Measurements from ENCODE around the gene MYO18B.

DNA sequence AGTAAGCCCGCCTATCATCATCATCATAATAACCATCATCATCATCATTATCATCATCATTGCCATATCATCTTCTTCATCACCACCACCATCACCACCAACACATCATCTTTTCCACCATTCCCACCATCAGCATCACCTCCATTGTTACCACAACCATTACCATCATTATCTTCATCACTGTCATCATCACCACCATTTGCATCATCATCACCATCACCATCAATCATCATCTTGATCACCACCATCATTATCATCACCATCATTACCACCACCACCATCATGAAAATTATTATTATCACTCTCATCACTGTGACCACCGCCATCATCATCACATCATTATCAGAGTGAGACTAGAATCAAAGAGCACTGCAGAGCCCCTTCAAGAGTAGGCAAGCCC lies 227.9 kb downstream of the MYO18B start:
- TF ChIP-seq, protein P1, sequence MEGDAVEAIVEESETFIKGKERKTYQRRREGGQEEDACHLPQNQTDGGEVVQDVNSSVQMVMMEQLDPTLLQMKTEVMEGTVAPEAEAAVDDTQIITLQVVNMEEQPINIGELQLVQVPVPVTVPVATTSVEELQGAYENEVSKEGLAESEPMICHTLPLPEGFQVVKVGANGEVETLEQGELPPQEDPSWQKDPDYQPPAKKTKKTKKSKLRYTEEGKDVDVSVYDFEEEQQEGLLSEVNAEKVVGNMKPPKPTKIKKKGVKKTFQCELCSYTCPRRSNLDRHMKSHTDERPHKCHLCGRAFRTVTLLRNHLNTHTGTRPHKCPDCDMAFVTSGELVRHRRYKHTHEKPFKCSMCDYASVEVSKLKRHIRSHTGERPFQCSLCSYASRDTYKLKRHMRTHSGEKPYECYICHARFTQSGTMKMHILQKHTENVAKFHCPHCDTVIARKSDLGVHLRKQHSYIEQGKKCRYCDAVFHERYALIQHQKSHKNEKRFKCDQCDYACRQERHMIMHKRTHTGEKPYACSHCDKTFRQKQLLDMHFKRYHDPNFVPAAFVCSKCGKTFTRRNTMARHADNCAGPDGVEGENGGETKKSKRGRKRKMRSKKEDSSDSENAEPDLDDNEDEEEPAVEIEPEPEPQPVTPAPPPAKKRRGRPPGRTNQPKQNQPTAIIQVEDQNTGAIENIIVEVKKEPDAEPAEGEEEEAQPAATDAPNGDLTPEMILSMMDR (IDR thresholded peaks at IDR 0.05; ENCODE audit: insufficient read depth, low read depth, low read length), result no peak
- no peak for TF ChIP-seq EZH2 (IDR thresholded peaks at IDR 0.05; ENCODE audit: insufficient read depth, low read length)

All from astrocyte (in vitro differentiated cells and primary cell).